Neutrophil (primary cell): ENCODE measurements around the gene APOC3.

Source experiments
- H3K27ac ChIP-seq: fragments of 200-600 bp; sonication (generic); 2 replicates; pipeline ENCODE4 v1.5.1; 2016; ENCODE audit warnings: mild to moderate bottlenecking, moderate library complexity
- H3K27me3 ChIP-seq: fragments of 200-600 bp; sonication (generic); 2 replicates; pipeline ENCODE4 v1.6.0; 2016; ENCODE audit warnings: mild to moderate bottlenecking
- H3K36me3 ChIP-seq: fragments of 200-600 bp; sonication (generic); 2 replicates; pipeline ENCODE4 v1.5.1; 2017
- H3K4me1 ChIP-seq, 2 experiments: fragments of 200-600 bp in 1 of 2; sonication (generic) in 1 of 2; 1 replicate in 1 of 2; 2 replicates in 1 of 2; pipeline versions ENCODE4 v1.5.1 to v1.6.1; 2013 to 2016; ENCODE audit warnings: low read depth in 1 of 2, low read length in 1 of 2, mild to moderate bottlenecking in 1 of 2, moderate library complexity in 1 of 2; ENCODE audit not compliant: control insufficient read depth in 1 of 2, insufficient read depth in 1 of 2
- H3K4me3 ChIP-seq, 2 experiments: fragments of 200-600 bp in 1 of 2; sonication (generic) in 1 of 2; 1 replicate in 1 of 2; 2 replicates in 1 of 2; pipeline ENCODE4 v1.5.1; 2013 to 2016; ENCODE audit warnings: low read depth in 1 of 2, low read length in 1 of 2, mild to moderate bottlenecking in 1 of 2, moderate library complexity in 1 of 2
- H3K9me3 ChIP-seq: fragments of 200-600 bp; sonication (generic); 2 replicates; pipeline ENCODE4 v1.5.1; 2016
- TF ChIP-seq, protein P1 (sequence below): fragments of 200-600 bp; sonication (generic); IDR thresholded peaks from 2 replicates; pipeline ENCODE4 v1.5.1; 2016; ENCODE audit warnings: antibody characterized with exemption

APOC3 gene

DNA sequence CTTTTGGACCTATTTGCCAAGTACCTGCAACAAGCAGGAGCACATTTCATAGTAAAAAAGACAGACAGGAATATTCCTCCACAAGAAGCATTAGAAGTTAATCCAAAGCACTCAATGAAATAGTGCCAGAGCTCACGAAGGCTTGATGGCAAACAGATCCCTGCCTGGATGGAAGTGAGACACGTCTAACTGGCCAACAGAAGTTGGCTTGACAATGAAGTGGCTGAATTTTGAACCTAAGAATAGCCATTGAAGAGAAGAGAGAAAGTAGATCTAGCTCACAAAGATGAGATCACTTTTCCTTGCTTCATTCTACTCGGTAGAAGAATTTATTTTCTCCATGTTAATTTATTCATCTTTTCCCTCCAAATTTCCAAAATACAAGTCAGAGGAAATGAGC is 38.4 kb downstream of the APOC3 start:
- no peaks in the 10 kb centered on the region for H3K27me3 ChIP-seq
- no peaks in the 10 kb centered on the region for H3K4me1 ChIP-seq
- no peaks in the 10 kb centered on the region for H3K9me3 ChIP-seq
- no peak overlapping the region for H3K4me3 ChIP-seq
- H3K36me3 ChIP-seq, result peaks cover 100% of the 10 kb centered on the region
- TF ChIP-seq, protein P1, sequence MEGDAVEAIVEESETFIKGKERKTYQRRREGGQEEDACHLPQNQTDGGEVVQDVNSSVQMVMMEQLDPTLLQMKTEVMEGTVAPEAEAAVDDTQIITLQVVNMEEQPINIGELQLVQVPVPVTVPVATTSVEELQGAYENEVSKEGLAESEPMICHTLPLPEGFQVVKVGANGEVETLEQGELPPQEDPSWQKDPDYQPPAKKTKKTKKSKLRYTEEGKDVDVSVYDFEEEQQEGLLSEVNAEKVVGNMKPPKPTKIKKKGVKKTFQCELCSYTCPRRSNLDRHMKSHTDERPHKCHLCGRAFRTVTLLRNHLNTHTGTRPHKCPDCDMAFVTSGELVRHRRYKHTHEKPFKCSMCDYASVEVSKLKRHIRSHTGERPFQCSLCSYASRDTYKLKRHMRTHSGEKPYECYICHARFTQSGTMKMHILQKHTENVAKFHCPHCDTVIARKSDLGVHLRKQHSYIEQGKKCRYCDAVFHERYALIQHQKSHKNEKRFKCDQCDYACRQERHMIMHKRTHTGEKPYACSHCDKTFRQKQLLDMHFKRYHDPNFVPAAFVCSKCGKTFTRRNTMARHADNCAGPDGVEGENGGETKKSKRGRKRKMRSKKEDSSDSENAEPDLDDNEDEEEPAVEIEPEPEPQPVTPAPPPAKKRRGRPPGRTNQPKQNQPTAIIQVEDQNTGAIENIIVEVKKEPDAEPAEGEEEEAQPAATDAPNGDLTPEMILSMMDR, result no peak
- no peak overlapping the region for H3K27ac ChIP-seq

DNA sequence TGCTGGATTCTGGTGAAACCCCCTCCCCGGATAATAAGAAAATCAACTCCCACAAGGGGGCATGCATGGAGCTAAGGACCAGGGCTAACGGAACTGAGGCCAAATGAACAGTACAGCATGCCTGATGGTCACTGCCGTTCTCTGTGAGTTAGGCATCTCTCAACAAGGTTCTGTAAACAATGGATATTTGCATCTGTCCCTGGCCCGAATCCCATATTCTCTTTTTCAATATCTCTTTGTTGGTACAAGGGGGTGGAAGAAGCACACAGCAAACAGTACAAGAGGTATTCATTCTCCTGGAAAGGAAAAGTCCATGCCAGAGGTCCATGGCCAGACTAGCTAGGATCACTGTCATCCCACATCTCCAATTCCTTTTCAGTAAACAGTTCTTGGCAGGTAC is 39.9 kb downstream of the APOC3 start:
- peaks cover 100% of the 10 kb centered on the region for H3K36me3 ChIP-seq
- no peaks in the 10 kb centered on the region for H3K27me3 ChIP-seq
- no peaks in the 10 kb centered on the region for H3K9me3 ChIP-seq
- H3K4me1 ChIP-seq, result no peaks in the 10 kb centered on the region
- no peak overlapping the region for H3K4me3 ChIP-seq
- TF ChIP-seq, protein P1, result no peak
- no peak overlapping the region for H3K27ac ChIP-seq

DNA sequence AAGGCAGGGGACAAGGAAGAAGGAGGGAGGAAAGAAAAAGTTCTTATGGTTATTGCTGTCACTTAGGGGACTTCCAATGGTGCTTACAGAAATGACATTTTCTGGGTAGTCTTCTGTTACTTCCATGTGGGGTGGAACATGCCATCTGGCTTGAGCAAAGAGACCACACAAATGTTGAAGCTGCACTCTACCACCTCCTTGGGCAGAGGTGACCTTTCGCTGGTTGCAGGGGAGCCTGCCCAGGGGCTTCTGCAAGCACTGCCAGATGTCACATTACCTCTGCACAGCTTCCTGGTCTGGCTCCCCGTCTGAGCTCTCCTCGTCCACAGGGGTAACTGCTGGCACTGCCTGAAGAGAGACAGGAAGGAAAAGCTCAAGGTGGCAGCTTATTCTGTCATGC is 40.3 kb downstream of the APOC3 start:
- H3K9me3 ChIP-seq, result no peaks in the 10 kb centered on the region
- TF ChIP-seq, protein P1, result no peak
- no peak overlapping the region for H3K4me3 ChIP-seq
- no peak overlapping the region for H3K27ac ChIP-seq
- peaks cover 100% of the 10 kb centered on the region for H3K36me3 ChIP-seq
- no peaks in the 10 kb centered on the region for H3K27me3 ChIP-seq
- H3K4me1 ChIP-seq, result no peaks in the 10 kb centered on the region

DNA sequence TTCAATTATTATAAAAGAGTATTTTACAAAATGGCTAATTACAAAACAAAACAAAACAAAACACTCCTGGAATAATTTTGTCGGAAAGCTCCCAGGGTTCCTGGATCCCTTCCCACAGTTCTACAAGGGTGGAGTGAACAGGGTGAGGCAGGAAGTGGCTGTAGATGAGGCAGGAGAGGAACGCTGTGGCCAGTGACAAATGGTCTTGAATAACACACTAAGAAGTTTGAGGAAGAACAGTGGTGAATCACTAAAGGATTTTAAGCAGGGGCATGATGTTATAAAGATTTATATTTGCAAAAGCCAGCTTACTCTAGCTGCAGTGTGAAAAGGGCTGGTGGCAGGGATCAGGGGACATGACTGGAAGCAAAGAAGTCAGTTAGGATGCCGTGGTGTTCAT is 41.5 kb downstream of the APOC3 start:
- no peaks in the 10 kb centered on the region for H3K4me1 ChIP-seq

DNA sequence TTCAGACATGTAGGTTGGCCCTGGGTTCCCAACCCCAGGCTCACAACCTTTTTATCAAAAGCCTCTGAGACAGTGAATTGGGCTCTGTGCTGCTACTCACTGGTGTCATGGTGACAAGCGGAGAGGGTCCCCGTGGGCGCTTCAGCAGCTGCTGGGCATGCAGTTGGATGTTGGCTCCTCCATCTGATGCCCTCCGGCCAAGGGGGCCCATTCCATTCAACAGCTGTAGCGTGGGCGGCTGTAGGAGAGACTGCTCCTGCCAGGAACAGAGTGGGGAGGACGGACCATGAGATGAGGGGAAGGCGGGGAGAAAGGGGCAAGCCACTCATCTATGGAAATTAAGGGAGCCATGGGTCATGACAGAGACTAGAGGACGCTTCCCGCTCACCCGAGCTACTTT is 43.7 kb downstream of the APOC3 start:
- Histone ChIP-seq H3K9me3 (no peaks in the 10 kb centered on the region), H3K27me3 (no peaks in the 10 kb centered on the region), H3K36me3 (peaks cover 83% of the 10 kb centered on the region), H3K4me1 (no peaks in the 10 kb centered on the region), H3K27ac (no peak overlapping the region), H3K4me3 (no peak overlapping the region)
- TF ChIP-seq, protein P1, result no peak

More for the DNA sequence above, 41.5 kb downstream of the APOC3 start:
- Histone ChIP-seq H3K27me3 (no peaks in the 10 kb centered on the region), H3K4me3 (no peak overlapping the region), H3K36me3 (peaks cover 100% of the 10 kb centered on the region), H3K9me3 (no peaks in the 10 kb centered on the region), H3K27ac (no peak overlapping the region)
- TF ChIP-seq, protein P1, result no peak

DNA sequence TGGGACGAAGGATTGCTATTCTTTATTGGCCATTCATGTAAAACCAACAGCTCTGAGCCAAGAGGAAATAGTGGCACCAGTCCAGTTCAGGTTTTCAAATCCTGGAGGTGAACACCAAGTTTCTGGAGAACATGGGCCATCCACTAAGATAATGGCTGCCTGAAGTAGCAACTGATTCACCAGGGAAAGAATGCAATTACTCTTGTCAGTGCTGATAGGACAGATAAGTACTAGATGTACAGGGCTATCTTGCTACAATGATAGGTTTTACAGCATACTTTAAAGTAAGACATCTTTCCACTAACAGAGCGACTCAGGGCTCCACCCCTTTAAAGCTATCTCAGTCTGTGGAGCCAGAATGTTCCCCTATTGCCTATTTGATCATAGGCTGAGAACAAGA is 44.5 kb downstream of the APOC3 start:
- Histone ChIP-seq H3K36me3 (peaks cover 74% of the 10 kb centered on the region), H3K4me1 (no peaks in the 10 kb centered on the region), H3K9me3 (no peaks in the 10 kb centered on the region), H3K27ac (no peak overlapping the region), H3K27me3 (no peaks in the 10 kb centered on the region), H3K4me3 (no peak overlapping the region)
- TF ChIP-seq, protein P1, result no peak
